Measurements from ENCODE around the gene DBF4B.

DBF4B gene

DNA sequence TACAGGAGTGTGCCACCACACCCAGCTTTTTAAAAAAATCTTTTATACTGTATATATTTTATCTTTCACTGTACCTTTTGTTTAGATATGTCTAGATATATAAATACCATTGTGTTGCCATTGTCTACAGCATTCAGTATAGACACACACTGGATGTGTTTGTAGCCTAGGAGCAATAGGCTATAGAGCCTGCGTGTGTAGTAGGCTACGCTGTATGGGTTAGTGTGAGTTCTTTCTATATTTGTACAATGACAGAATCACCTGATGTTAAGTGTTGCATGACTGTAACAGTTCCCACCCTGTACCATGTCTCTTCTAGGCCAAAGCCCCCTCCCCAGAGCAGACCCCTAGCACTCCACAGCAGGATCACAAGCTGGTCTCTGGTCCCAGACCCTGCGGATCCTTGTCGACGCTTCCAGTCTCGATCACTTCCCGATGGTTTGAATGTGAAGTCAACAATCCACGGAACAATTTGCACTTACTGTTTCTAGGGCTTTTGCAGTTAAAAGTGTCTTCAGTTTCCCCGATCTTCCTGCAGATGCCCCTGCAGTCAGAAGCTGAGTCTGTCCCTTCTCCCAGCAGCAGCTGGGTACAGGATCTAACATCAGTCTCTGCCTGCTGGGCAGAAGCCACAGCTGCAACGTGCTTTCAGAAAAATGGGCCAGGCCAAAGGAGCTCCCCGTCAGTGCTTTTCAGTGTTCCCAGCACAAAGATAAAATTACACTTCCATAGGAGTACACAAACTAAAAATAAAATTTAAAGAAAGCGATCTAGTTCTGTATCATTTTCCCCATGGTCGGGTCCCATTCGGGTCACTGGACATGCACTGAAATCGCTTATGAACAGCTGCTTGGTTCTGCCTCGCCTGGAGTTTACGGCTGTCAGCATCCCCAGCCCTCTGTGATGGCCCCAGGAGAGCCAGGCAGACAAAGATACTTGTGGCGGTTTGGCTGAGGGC, 85.7 kb downstream of the DBF4B start:
- peak; percentile 8 for ATAC-seq
- DNase-seq (ENCODE audit: low spot score in 2 of 2), result no peak
- no peaks in the 10 kb centered on the region for H3K36me3 Mint-ChIP-seq
- no peak overlapping the region for H3K27ac Mint-ChIP-seq
- H3K4me3 Mint-ChIP-seq, result no peak overlapping the region
- H3K9me3 Mint-ChIP-seq, result no peaks in the 10 kb centered on the region
- H3K4me1 Mint-ChIP-seq, result no peaks in the 10 kb centered on the region

DNA sequence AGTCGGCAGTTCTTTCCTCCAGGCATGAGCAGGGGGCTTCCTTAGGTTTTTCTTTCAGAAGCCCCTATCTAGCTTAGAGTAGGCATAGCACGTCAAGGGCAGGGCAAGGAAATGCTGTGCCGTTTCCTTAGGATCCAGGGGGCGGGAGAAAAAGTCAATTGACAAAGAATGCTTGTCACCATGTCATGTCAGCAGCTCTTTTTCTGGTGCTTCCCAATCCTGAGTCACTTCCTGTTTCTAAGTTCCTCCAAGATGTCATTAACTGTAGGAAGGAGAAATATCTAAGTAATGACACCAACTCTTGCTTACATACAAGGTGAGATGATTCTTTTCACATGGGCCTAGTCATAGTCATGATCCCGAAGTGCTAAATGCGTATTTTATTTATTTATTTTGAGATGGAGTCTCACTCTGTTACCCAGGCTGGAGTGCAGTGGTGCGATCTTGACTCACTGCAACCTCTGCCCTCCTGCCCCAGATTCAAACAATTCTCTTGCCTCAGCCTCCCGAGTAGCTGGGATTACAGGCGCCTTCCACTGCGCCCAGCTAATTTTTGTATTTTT, 86.5 kb downstream of the DBF4B start:
- H3K36me3 Mint-ChIP-seq, result no peaks in the 10 kb centered on the region
- ATAC-seq (peak; percentile 39), DNase-seq (ENCODE audit: low spot score in 2 of 2) (no peak)
- no peak overlapping the region for H3K27ac Mint-ChIP-seq
- no peaks in the 10 kb centered on the region for H3K4me1 Mint-ChIP-seq
- H3K9me3 Mint-ChIP-seq, result no peaks in the 10 kb centered on the region
- no peak overlapping the region for H3K4me3 Mint-ChIP-seq

DNA sequence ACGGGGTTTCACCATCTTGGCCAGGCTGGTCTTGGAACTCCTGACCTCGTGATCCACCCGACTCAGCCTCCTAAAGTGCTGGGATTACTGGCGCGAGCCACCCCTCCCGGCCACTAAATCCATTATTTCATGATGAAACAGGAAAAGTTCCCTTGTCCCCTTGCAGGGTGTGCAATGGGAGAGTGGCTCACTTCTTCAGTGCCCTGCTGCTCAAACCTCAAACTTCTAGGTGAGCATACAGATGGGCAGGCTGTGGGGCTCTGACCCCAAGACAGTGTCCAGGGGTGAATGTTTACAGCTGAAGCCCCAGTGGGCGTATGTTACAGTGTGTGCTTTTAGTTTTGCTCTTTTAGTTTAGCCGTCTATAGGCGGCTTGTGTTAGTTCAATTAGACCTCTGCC, 87.0 kb downstream of the DBF4B start:
- Mint-ChIP-seq H3K4me1 (no peaks in the 10 kb centered on the region), H3K27ac (no peak overlapping the region), H3K4me3 (no peak overlapping the region), H3K36me3 (no peaks in the 10 kb centered on the region), H3K9me3 (no peaks in the 10 kb centered on the region)
- ATAC-seq (no peak), DNase-seq (ENCODE audit: low spot score in 2 of 2) (no peak)

DNA sequence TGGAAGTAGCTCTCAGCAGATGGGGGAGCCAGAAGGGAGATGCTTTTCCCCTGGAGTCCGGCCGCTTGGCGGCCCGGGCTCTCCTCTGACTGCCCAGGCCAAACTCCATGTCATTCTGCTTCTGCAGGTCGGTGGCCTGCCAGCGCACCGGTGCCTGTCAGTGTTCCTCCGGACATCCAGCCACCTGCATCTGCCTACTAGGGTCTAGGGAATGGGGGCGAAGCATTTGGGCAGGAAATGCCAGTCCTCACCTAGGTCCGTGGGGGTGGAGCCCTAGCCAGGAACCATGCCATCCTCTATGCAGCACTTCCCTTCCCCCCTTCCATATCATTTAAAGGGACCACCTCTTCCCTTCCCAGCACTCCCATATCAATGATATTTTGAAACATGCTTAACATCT, 87.5 kb downstream of the DBF4B start:
- no peak for ATAC-seq
- Mint-ChIP-seq H3K27ac (no peak overlapping the region), H3K4me1 (no peaks in the 10 kb centered on the region), H3K9me3 (no peaks in the 10 kb centered on the region), H3K36me3 (no peaks in the 10 kb centered on the region), H3K4me3 (no peak overlapping the region)
- no peak for DNase-seq (ENCODE audit: low spot score in 2 of 2)

DNA sequence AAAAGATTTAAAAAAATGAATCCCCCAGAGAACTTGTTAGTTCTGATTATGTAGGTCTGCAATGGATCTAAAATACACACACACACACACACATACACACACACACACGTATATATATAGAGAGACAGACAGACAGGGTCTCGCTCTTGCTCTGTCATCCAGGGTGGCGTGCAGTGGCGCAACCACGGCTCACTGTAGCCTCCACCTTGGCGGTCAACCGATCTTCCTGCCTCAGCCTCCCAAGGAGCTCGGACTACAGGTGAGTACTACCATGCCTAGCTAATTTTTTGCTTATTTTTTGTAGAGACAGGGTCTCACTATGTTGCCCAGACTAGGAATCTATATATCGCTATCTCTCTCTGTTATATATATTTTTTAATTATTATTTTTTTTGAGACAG, 88.3 kb downstream of the DBF4B start:
- no peaks in the 10 kb centered on the region for H3K4me1 Mint-ChIP-seq
- no peaks in the 10 kb centered on the region for H3K36me3 Mint-ChIP-seq
- DNase-seq (ENCODE audit: low spot score in 2 of 2) (no peak), ATAC-seq (no peak)
- H3K9me3 Mint-ChIP-seq, result no peaks in the 10 kb centered on the region
- no peak overlapping the region for H3K27ac Mint-ChIP-seq
- H3K4me3 Mint-ChIP-seq, result no peak overlapping the region

DNA sequence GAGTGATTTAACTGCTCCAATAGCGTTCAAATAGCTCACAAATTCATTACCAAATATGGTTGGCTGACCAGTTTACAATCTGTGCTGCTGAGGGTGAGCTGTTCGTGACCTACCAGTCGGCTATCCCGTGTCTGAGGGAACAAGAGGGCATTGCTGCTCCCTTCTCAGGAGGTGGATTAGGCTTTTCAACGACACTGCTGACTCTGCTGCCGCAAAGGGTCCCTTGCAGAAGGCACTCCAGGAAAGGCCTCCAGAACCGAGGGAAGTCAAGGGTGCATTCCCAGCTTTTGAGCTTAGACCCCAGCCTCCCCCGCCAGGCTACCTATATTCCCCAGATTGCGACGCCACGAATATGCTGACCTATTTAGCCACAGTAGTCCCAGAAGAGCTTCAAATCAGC, 89.3 kb downstream of the DBF4B start:
- no peaks in the 10 kb centered on the region for H3K9me3 Mint-ChIP-seq
- no peak overlapping the region for H3K27ac Mint-ChIP-seq
- DNase-seq (ENCODE audit: low spot score in 2 of 2) (no peak), ATAC-seq (no peak)
- H3K4me1 Mint-ChIP-seq, result no peaks in the 10 kb centered on the region
- H3K4me3 Mint-ChIP-seq, result no peak overlapping the region
- H3K36me3 Mint-ChIP-seq, result no peaks in the 10 kb centered on the region

DNA sequence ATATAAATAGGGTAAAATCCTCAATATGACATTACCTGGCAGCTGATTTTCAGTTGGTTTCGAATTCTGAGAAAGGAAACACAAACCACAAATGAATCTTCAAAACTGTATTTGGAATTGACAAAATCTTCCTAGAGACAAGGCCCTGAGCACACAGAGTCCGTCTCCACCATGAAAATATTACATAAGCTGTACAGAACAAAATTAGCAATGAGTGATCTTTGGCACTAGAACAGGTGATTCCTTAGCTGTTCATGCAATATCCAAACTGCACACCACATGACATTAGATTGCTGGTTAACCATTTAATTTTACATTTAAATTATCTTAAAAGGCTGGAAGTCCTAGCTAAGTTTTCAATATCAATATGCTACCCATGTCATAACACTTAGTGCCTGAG, 89.9 kb downstream of the DBF4B start:
- ATAC-seq, result no peak
- no peak overlapping the region for H3K4me3 Mint-ChIP-seq
- H3K4me1 Mint-ChIP-seq, result no peaks in the 10 kb centered on the region
- no peak overlapping the region for H3K27ac Mint-ChIP-seq
- H3K9me3 Mint-ChIP-seq, result no peaks in the 10 kb centered on the region
- no peak for DNase-seq (ENCODE audit: low spot score in 2 of 2)
- no peaks in the 10 kb centered on the region for H3K36me3 Mint-ChIP-seq

Data from stimulated activated effector memory CD8-positive, alpha-beta T cell treated with anti-CD3 and anti-CD28 coated beads, Interleukin-12 subunit alpha, Interleukin-12 subunit beta, amount 100 ng/mL, for 72 hours (primary cell).